Measurements from ENCODE around the gene SPTBN2. TPM values are rescaled to one million over a fixed set of nuclear protein-coding genes. Genes with fewer than 3 reads are reported as not detected.

Gene SPTBN2
- total and polyA plus RNA-seq, 2 of the 8 experiments (the other 6 are each of a cell fraction or from before 2014, with no cell fraction given), result 19.1 to 69.0 TPM

DNA sequence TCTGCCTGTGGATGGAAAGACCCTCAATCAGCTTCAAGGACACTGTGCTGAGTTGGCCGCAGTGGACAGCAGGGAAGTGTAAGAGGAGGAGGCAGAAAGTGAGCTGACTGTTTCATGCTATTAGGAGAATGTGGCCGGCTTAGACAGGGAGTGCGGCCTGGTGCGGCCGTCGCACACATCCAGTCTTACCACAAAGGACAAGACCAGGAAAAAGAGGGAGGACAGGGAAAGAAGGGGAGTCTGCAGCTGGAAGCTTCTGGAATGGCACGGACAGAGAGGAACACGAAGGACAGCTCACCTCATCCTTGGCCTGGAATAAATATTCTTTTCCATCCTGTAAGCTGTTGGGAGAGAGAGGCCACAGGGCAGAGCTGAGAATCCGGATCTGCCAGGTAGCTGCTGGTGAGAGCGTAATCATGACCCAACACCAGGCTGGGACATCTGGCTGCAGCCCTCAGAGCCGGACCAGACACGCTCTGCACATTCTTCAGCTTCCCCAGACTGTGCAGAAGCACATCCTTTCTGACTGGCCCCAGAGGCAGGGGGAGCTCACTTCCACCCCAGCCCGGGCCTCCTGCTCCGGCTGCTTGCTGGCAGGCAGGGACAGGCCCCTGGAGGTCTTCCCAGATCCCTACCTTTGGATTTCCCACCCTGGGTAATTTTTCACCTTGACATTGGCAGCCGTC, 42.8 kb downstream of the SPTBN2 start:
- H3K4me3 ChIP-seq (ENCODE audit: extremely low read depth in 1 of 4, insufficient read depth in 2 of 4, low read depth in 3 of 4, low read length in 4 of 4), result no peak overlapping the region
- TF ChIP-seq SIN3A (conservative IDR thresholded peaks at IDR 0.05 in 1 of 2, IDR thresholded peaks at IDR 0.05 in 1 of 2; ENCODE audit: low read depth in 1 of 2, low read length in 2 of 2), result no peak
- TF ChIP-seq RNF2 (IDR thresholded peaks at IDR 0.05; ENCODE audit: borderline replicate concordance, low read depth, low read length, missing control alignments, poor library complexity, severe bottlenecking), result no peak
- no peak for TF ChIP-seq YY1 (IDR thresholded peaks at IDR 0.05; ENCODE audit: low read depth, low read length)
- TF ChIP-seq EP300 (IDR thresholded peaks at IDR 0.05; ENCODE audit: borderline replicate concordance in 1 of 2, low read depth in 2 of 2, low read length in 2 of 2), result no peak
- TF ChIP-seq JUND (IDR thresholded peaks at IDR 0.05; ENCODE audit: low read length), result no peak
- no peak for TF ChIP-seq CREB1 (IDR thresholded peaks at IDR 0.05)
- no peak for TF ChIP-seq JUN (IDR thresholded peaks at IDR 0.05; ENCODE audit: low read depth, low read length)
- no peak for TF ChIP-seq SP2 (IDR thresholded peaks at IDR 0.05; ENCODE audit: low read length)

More for the DNA sequence above, 42.8 kb downstream of the SPTBN2 start:
- H4K20me1 ChIP-seq (replicated peaks in 1 of 2; ENCODE audit: control insufficient read depth in 1 of 2, insufficient read depth in 2 of 2, low read length in 2 of 2), result peaks cover 0 to 4% of the 10 kb centered on the region in 2 experiments
- H3K23me2 ChIP-seq (ENCODE audit: low read depth, low read length), result no peaks in the 10 kb centered on the region
- no peak overlapping the region for H3K18ac ChIP-seq (ENCODE audit: extremely low read depth, low read length)
- peaks cover 12 to 48% (median 36%) of the 10 kb centered on the region in 4 experiments; a peak in 7 of 8 replicates for H3K36me3 ChIP-seq (ENCODE audit: control insufficient read depth in 2 of 4, insufficient read depth in 4 of 4, low read length in 3 of 4)
- no peak overlapping the region for H2BK12ac ChIP-seq (ENCODE audit: low read depth, low read length)
- H2AK5ac ChIP-seq (ENCODE audit: low read depth, low read length), result no peak overlapping the region
- no peak overlapping the region for H3K4me2 ChIP-seq (ENCODE audit: insufficient read depth in 1 of 2, low read depth in 2 of 2, low read length in 2 of 2)
- no peak overlapping the region for H2BK120ac ChIP-seq (replicated peaks; ENCODE audit: low read depth, low read length)
- H3K79me1 ChIP-seq (ENCODE audit: low read depth, low read length), result no peaks in the 10 kb centered on the region
- H4K5ac ChIP-seq (ENCODE audit: insufficient read length, low read depth, low read length), result no peak overlapping the region
- no peak overlapping the region for H4K91ac ChIP-seq (replicated peaks; ENCODE audit: insufficient read length, low read length)
- H3K23ac ChIP-seq (ENCODE audit: insufficient read length), result no peak overlapping the region
- H3K27me3 ChIP-seq (replicated peaks in 1 of 4; ENCODE audit: control insufficient read depth in 3 of 4, extremely low read depth in 1 of 4, insufficient read depth in 3 of 4, low read length in 3 of 4), result no peaks in the 10 kb centered on the region
- H3K79me2 ChIP-seq (ENCODE audit: control insufficient read depth in 1 of 2, insufficient read depth in 2 of 2, low read length in 2 of 2), result no peaks in the 10 kb centered on the region
- H3K27ac ChIP-seq (ENCODE audit: low read depth, low read length), result no peak overlapping the region
- H3K9me3 ChIP-seq (ENCODE audit: insufficient read depth in 2 of 2, low read depth in 1 of 2, low read length in 1 of 2), result 0 out of 4 replicates have a peak, but pooled peaks cover 0 to 1% of the 10 kb centered on the region in 2 experiments
- FAIRE-seq (no peak), DNase-seq (ENCODE audit: low read depth in 1 of 2, low spot score in 2 of 2) (no peak)
- no peaks in the 10 kb centered on the region for H3K4me1 ChIP-seq (replicated peaks in 1 of 4; ENCODE audit: control insufficient read depth in 3 of 4, insufficient read depth in 4 of 4, low read length in 3 of 4)
- no peak overlapping the region; the same call in 1 of the 2 replicates for H2BK5ac ChIP-seq (ENCODE audit: low read depth, low read length)
- H3K14ac ChIP-seq (ENCODE audit: insufficient read length), result no peak overlapping the region
- H3K56ac ChIP-seq (replicated peaks; ENCODE audit: insufficient read length, low read depth, low read length), result no peak overlapping the region
- CTCF ChIA-PET (ENCODE audit: partially characterized antibody), result interaction anchor here (0.5 to 1.4 kb wide), 6 partner anchors 9 to 306 kb away, joined by 3 to 11 read pairs (median 4); no protein-coding TSS in a partner anchor
- no peak overlapping the region for H3K4ac ChIP-seq (replicated peaks; ENCODE audit: insufficient read length, low read depth, low read length)
- no peak overlapping the region for H2BK20ac ChIP-seq (ENCODE audit: low read length)
- POLR2A ChIA-PET (ENCODE audit: partially characterized antibody), result interaction anchor here (1.1 to 1.6 kb wide), 2 partner anchors 9 to 156 kb away, joined by 3 to 7 read pairs; partner anchors contain the start of gene RBM4B
- 97% methylated on average over 15 of the region's 15 CpGs; no CpG with 5 or more reads in 1 of the 2 experiments for WGBS, 2 experiments (ENCODE audit: extremely low coverage in 1 of 2, insufficient coverage in 1 of 2, insufficient read length in 1 of 2, insufficient replicate concordance in 2 of 2, low coverage in 1 of 2, low lambda C conversion rate in 2 of 2, missing lambda C conversion rate in 1 of 2)
- H2AFZ ChIP-seq (ENCODE audit: low read length), result no peak overlapping the region
- H4K8ac ChIP-seq (ENCODE audit: extremely low read depth, insufficient read depth, low read length), result no peak overlapping the region
- H2BK15ac ChIP-seq (ENCODE audit: low read length), result no peak overlapping the region
- no peak overlapping the region; a peak in 1 of 7 replicates for H3K9ac ChIP-seq (replicated peaks in 1 of 4; ENCODE audit: extremely low read depth in 1 of 4, low read depth in 3 of 4, low read length in 3 of 4)

Data from H1 (cell line).